GM18517 (cell line): ENCODE measurements around the gene MRPL58.
"Not testable (repeated sequence)": the region's sequence is repeated elsewhere in the genome, so short reads cannot be mapped to it uniquely, and the experiment has no call there.

Experiments
- ATAC-seq: cut with Tn5 transposase; IDR thresholded peaks from one replicate; pipeline ENCODE4 v1.9.1; 2021; ENCODE audit warnings: mild to moderate bottlenecking, moderate library complexity; ENCODE audit not compliant: unreplicated experiment

The MRPL58 gene

GRCh38 chr17:75012346-75013091 lies at the start of gene MRPL58:
Gene MRPL58 (plus strand): TSS chr17:75012670. CDS start chr17:75012687, 17 bp downstream.
- peak; percentile 72 for ATAC-seq

GRCh38 chr17:74963656-74964055 lies 48.8 kb upstream of the MRPL58 start:
- no peak for ATAC-seq

- no peak for ATAC-seq
These were observed 48.2 kb upstream of the MRPL58 start for GRCh38 chr17:74964246-74964761.

GRCh38 chr17:74964988-74965622 lies 47.4 kb upstream of the MRPL58 start:
- ATAC-seq, result no peak

- no peak for ATAC-seq
These were observed 44.1 kb upstream of the MRPL58 start for GRCh38 chr17:74968361-74968780.

- ATAC-seq, result not testable (repeated sequence)
These were observed 43.0 kb upstream of the MRPL58 start for GRCh38 chr17:74969501-74969900.

- ATAC-seq, result no peak
These were observed 42.1 kb upstream of the MRPL58 start for GRCh38 chr17:74970395-74970794.

GRCh38 chr17:74971069-74971841 lies 41.2 kb upstream of the MRPL58 start:
- ATAC-seq, result no peak

- no peak for ATAC-seq
These were observed 40.7 kb upstream of the MRPL58 start for GRCh38 chr17:74971842-74972106.

GRCh38 chr17:74972107-74972972 lies 40.1 kb upstream of the MRPL58 start, which contains the start of gene HID1:
Gene HID1 (minus strand): TSS chr17:74972759. CDS start chr17:74972656, 103 bp downstream.
- ATAC-seq, result no peak

GRCh38 chr17:74972973-74973328 lies 39.5 kb upstream of the MRPL58 start:
- no peak for ATAC-seq

GRCh38 chr17:74975943-74976342 lies 36.5 kb upstream of the MRPL58 start:
- no peak for ATAC-seq

- ATAC-seq, result no peak
These were observed 34.7 kb upstream of the MRPL58 start for GRCh38 chr17:74977802-74978201.

GRCh38 chr17:74978240-74978639 lies 34.2 kb upstream of the MRPL58 start:
- ATAC-seq, result no peak

GRCh38 chr17:74979408-74980146 lies 32.9 kb upstream of the MRPL58 start:
- ATAC-seq, result no peak

GRCh38 chr17:74981318-74981978 lies 31.0 kb upstream of the MRPL58 start:
- no peak for ATAC-seq

GRCh38 chr17:74981979-74982662 lies 30.3 kb upstream of the MRPL58 start:
- ATAC-seq, result no peak

- ATAC-seq, result not testable (repeated sequence)
These were observed 29.7 kb upstream of the MRPL58 start for GRCh38 chr17:74982663-74983313.
